ENCODE measurements around the gene GIPC2.

Gene GIPC2

DNA sequence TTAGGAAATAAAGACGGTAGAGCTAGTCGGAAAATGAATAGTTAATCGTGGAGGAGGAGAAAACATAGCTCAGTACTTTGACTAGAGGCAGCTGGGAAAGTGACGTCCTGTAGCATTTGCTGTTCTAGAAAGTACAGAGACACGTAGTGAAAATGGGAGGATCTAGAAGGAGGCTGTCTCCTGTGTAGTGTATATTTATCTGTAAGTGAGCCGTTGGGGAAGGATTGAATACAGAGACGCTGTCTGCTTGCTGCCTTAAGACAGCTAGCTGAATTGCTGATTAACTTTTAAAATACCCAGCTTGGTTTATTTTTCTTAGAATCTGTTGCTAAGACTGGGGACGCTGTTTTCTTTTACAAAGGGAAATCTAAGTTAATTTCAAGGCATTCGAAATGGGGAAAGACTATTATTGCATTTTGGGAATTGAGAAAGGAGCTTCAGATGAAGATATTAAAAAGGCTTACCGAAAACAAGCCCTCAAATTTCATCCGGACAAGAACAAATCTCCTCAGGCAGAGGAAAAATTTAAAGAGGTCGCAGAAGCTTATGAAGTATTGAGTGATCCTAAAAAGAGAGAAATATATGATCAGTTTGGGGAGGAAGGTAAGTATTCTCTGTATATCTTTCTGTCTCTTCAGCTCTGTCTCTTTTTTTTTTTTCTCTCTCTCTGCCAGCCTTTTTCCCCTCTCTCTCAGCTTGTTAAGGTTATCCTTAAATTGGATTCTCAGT lies 40.9 kb upstream of the GIPC2 start, which contains the start of gene DNAJB4:
DNAJB4 (plus strand) TSS at position 221 of the 729 bp plus-strand sequence; CDS start at position 393, 172 bp downstream.
- no peaks in the 10 kb centered on the region for H3K27me3 Mint-ChIP-seq (ENCODE audit: low read depth, poor library complexity)
- no peaks in the 10 kb centered on the region for H3K36me3 Mint-ChIP-seq (ENCODE audit: low read depth)
- no peaks in the 10 kb centered on the region for H3K9me3 Mint-ChIP-seq
- peak within 1 kb of the TSS; percentile 93 for H3K4me3 Mint-ChIP-seq
- peak; percentile 37 for DNase-seq
- peaks cover 37% of the 10 kb centered on the region for H3K4me1 Mint-ChIP-seq
- H3K27ac Mint-ChIP-seq: peak within 1 kb of the TSS; percentile 100
- TF ChIP-seq, protein P1, sequence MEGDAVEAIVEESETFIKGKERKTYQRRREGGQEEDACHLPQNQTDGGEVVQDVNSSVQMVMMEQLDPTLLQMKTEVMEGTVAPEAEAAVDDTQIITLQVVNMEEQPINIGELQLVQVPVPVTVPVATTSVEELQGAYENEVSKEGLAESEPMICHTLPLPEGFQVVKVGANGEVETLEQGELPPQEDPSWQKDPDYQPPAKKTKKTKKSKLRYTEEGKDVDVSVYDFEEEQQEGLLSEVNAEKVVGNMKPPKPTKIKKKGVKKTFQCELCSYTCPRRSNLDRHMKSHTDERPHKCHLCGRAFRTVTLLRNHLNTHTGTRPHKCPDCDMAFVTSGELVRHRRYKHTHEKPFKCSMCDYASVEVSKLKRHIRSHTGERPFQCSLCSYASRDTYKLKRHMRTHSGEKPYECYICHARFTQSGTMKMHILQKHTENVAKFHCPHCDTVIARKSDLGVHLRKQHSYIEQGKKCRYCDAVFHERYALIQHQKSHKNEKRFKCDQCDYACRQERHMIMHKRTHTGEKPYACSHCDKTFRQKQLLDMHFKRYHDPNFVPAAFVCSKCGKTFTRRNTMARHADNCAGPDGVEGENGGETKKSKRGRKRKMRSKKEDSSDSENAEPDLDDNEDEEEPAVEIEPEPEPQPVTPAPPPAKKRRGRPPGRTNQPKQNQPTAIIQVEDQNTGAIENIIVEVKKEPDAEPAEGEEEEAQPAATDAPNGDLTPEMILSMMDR (IDR thresholded peaks at IDR 0.05): no peak

DNA sequence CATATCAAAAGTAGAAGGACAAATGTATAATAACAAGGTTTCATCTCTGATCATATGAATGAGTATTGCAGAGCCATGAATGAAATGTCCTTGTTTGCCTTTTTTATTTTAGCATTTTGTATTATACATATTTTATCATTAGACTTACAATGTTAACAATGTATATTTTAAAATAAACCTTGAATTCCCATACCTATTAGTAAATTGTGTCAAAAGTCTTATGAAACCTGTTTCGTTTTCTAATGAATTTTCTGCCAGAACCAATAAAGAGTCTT lies 40.4 kb upstream of the GIPC2 start:
- Mint-ChIP-seq H3K36me3 (ENCODE audit: low read depth) (no peaks in the 10 kb centered on the region), H3K9me3 (no peaks in the 10 kb centered on the region), H3K27me3 (ENCODE audit: low read depth, poor library complexity) (no peaks in the 10 kb centered on the region), H3K27ac (peak overlapping the region; percentile 100), H3K4me1 (peaks cover 37% of the 10 kb centered on the region), H3K4me3 (peak overlapping the region; percentile 93)
- DNase-seq: no peak
- TF ChIP-seq, protein P1 (IDR thresholded peaks at IDR 0.05): no peak

DNA sequence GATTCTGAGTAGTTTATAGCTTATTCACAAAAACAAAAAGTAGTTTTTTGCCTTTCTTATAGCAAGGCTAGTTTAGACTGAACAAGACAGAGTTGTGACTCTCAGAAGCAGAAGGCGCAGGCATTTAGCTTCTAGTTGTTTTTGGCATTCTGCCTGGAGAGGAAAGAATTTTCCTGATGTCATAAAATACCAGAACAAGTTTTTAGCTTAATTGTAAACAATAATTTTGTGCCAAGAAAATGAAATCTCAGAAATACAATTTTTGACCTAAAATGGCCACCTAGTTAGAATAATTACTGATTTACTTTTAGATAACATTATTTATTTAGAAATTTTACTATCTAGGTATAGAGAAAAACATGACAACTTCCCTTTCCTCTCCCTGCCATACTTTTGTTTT lies 40.0 kb upstream of the GIPC2 start:
- Mint-ChIP-seq H3K4me3 (peak overlapping the region; percentile 93), H3K27me3 (ENCODE audit: low read depth, poor library complexity) (no peaks in the 10 kb centered on the region), H3K27ac (peak overlapping the region; percentile 100), H3K36me3 (ENCODE audit: low read depth) (no peaks in the 10 kb centered on the region), H3K9me3 (no peaks in the 10 kb centered on the region), H3K4me1 (peaks cover 37% of the 10 kb centered on the region)
- TF ChIP-seq, protein P1 (IDR thresholded peaks at IDR 0.05): no peak
- DNase-seq: no peak

DNA sequence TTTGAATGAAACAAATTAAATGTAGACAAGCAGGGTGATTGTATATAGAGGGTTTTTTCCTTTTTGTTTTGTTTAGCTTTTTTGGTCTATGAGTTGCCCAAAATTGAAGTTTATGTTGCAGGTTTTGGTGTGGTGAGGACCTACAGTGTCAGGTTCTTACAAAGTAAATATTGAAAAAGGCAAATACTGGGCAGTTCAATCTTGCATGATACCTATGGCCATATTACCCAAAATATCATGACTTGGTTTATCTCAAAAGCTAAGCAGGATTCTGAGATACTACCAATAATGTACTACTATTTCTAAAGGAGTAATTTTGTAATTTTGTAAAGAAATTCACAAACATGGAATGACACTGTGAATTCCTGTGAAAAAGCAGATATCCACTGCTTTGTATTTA lies 39.2 kb upstream of the GIPC2 start:
- TF ChIP-seq, protein P1 (IDR thresholded peaks at IDR 0.05): no peak
- Mint-ChIP-seq H3K36me3 (ENCODE audit: low read depth) (no peaks in the 10 kb centered on the region), H3K27me3 (ENCODE audit: low read depth, poor library complexity) (no peaks in the 10 kb centered on the region), H3K4me3 (peak overlapping the region; percentile 93), H3K9me3 (no peaks in the 10 kb centered on the region), H3K4me1 (peaks cover 37% of the 10 kb centered on the region), H3K27ac (no peak overlapping the region)
- no peak for DNase-seq

DNA sequence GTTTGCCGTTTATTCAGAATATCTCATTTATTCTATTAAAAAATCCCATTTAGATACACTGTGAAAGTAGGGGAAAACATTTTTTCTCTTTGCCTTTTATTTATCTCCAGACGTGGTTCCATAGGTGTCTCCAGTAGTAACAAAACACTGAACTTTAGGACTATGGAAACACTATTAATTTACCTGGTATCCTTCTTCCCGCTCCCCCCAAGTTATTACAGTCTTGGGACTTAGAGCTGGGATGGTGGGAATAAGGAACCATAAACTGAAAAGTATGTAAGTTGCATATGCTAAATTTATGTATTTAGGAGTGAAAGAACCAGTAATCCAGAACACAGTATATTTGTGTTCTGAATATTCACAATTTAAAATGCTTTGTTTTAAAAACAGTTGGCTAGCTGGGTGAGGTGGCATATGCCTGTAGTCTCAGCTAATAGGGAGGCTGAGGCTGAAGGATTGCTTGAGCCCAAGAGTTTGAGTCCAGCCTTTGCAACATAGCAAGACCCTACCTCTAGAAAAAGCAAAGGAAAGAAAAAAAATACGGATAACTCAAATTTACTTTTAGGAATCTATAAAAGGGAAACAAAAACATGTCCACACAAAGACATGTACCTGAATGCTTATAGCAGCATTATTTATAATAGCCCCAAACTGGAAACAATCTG lies 38.0 kb upstream of the GIPC2 start:
- TF ChIP-seq, protein P1 (IDR thresholded peaks at IDR 0.05): no peak
- peaks cover 37% of the 10 kb centered on the region for H3K4me1 Mint-ChIP-seq
- DNase-seq: no peak
- no peak overlapping the region for H3K4me3 Mint-ChIP-seq
- no peaks in the 10 kb centered on the region for H3K9me3 Mint-ChIP-seq
- H3K36me3 Mint-ChIP-seq (ENCODE audit: low read depth): peaks cover 3% of the 10 kb centered on the region
- no peak overlapping the region for H3K27ac Mint-ChIP-seq
- no peaks in the 10 kb centered on the region for H3K27me3 Mint-ChIP-seq (ENCODE audit: low read depth, poor library complexity)

DNA sequence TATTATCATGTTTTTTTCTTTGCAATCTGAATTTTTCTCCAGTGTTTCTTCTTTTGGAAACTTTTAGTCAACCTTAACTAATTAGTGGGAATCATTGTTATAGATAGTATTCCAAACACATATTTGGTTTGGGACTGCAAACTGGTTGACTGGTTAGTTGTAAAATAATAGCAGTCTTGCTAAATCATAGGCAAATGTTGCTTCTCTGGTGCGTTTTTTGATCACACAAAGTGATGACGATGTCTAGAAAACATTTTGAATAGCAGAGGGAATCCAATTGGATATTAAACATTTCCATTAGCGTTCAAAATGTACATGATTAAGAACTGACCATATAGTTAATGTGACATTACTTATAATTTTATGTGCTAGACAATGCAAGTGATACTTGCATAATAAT lies 36.5 kb upstream of the GIPC2 start:
- no peak overlapping the region for H3K27ac Mint-ChIP-seq
- no peak overlapping the region for H3K4me3 Mint-ChIP-seq
- H3K36me3 Mint-ChIP-seq (ENCODE audit: low read depth): peaks cover 13% of the 10 kb centered on the region
- TF ChIP-seq, protein P1 (IDR thresholded peaks at IDR 0.05): no peak
- peaks cover 22% of the 10 kb centered on the region for H3K4me1 Mint-ChIP-seq
- H3K9me3 Mint-ChIP-seq: no peaks in the 10 kb centered on the region
- DNase-seq: no peak
- no peaks in the 10 kb centered on the region for H3K27me3 Mint-ChIP-seq (ENCODE audit: low read depth, poor library complexity)
